ES-I3 (cell line): Measurements from ENCODE around the gene CMYA5.

ENCODE experiments used
- H3K36me3 ChIP-seq: 2 replicates; pipeline ENCODE4 v1.6.1; 2013; ENCODE audit warnings: mild to moderate bottlenecking, low read length, control low read depth, moderate library complexity; ENCODE audit not compliant: insufficient read depth
- H3K4me1 ChIP-seq: 2 replicates; pipeline ENCODE4 v1.6.1; 2013; ENCODE audit warnings: mild to moderate bottlenecking, control low read depth, low read length; ENCODE audit not compliant: insufficient read depth
- H3K9ac ChIP-seq: 2 replicates; pipeline ENCODE4 v1.6.1; 2013; ENCODE audit warnings: low read depth, mild to moderate bottlenecking, low read length, moderate library complexity
- H3K9me3 ChIP-seq: 2 replicates; pipeline ENCODE4 v1.6.1; 2013; ENCODE audit warnings: mild to moderate bottlenecking, low read length, moderate library complexity; ENCODE audit not compliant: control insufficient read depth, insufficient read depth

CMYA5 gene

GRCh38 chr5:79716839-79717238 lies 27.2 kb downstream of the CMYA5 start:
- Histone ChIP-seq H3K4me1 (no peaks in the 10 kb centered on the region), H3K36me3 (no peaks in the 10 kb centered on the region), H3K9me3 (peaks cover 12% of the 10 kb centered on the region; the same call in 1 of the 2 replicates), H3K9ac (no peak overlapping the region)

- H3K9ac ChIP-seq, result no peak overlapping the region
- H3K4me1 ChIP-seq, result no peaks in the 10 kb centered on the region
- peaks cover 17% of the 10 kb centered on the region; the same call in 1 of the 2 replicates for H3K9me3 ChIP-seq
- no peaks in the 10 kb centered on the region for H3K36me3 ChIP-seq
Observed at GRCh38 chr5:79720096-79720495, 30.5 kb downstream of the CMYA5 start.

- Histone ChIP-seq H3K36me3 (no peaks in the 10 kb centered on the region), H3K9me3 (no peaks in the 10 kb centered on the region), H3K9ac (no peak overlapping the region), H3K4me1 (no peaks in the 10 kb centered on the region)
Observed at GRCh38 chr5:79727451-79728355, 38.1 kb downstream of the CMYA5 start.

- no peaks in the 10 kb centered on the region for H3K4me1 ChIP-seq
- H3K9me3 ChIP-seq, result no peaks in the 10 kb centered on the region
- no peaks in the 10 kb centered on the region for H3K36me3 ChIP-seq
- no peak overlapping the region for H3K9ac ChIP-seq
Observed at GRCh38 chr5:79728396-79728795, 38.8 kb downstream of the CMYA5 start.

- Histone ChIP-seq H3K4me1 (no peaks in the 10 kb centered on the region), H3K9ac (no peak overlapping the region), H3K36me3 (no peaks in the 10 kb centered on the region), H3K9me3 (no peaks in the 10 kb centered on the region)
Observed at GRCh38 chr5:79729679-79730078, 40.0 kb downstream of the CMYA5 start.

- Histone ChIP-seq H3K36me3 (no peaks in the 10 kb centered on the region), H3K9ac (no peak overlapping the region), H3K4me1 (no peaks in the 10 kb centered on the region), H3K9me3 (no peaks in the 10 kb centered on the region)
Observed at GRCh38 chr5:79730564-79730963, 40.9 kb downstream of the CMYA5 start.

GRCh38 chr5:79731775-79732174 lies 42.1 kb downstream of the CMYA5 start:
- H3K9ac ChIP-seq, result no peak overlapping the region
- no peaks in the 10 kb centered on the region for H3K9me3 ChIP-seq
- no peaks in the 10 kb centered on the region for H3K4me1 ChIP-seq
- no peaks in the 10 kb centered on the region for H3K36me3 ChIP-seq

GRCh38 chr5:79736528-79737514 lies 47.2 kb downstream of the CMYA5 start:
- H3K4me1 ChIP-seq, result no peaks in the 10 kb centered on the region
- H3K9me3 ChIP-seq, result no peaks in the 10 kb centered on the region
- H3K36me3 ChIP-seq, result no peaks in the 10 kb centered on the region
- no peak overlapping the region for H3K9ac ChIP-seq

- Histone ChIP-seq H3K4me1 (peaks cover 4% of the 10 kb centered on the region; the same call in 1 of the 2 replicates), H3K9ac (no peak overlapping the region), H3K9me3 (no peaks in the 10 kb centered on the region; the same call in 1 of the 2 replicates), H3K36me3 (no peaks in the 10 kb centered on the region)
Observed at GRCh38 chr5:79738349-79738748, 48.7 kb downstream of the CMYA5 start.

GRCh38 chr5:79742549-79743136 lies 53.0 kb downstream of the CMYA5 start:
- Histone ChIP-seq H3K9ac (no peak overlapping the region), H3K4me1 (peaks cover 21% of the 10 kb centered on the region; the same call in 1 of the 2 replicates), H3K9me3 (no peaks in the 10 kb centered on the region; the same call in 1 of the 2 replicates), H3K36me3 (no peaks in the 10 kb centered on the region)

- Histone ChIP-seq H3K4me1 (peaks cover 21% of the 10 kb centered on the region; the same call in 1 of the 2 replicates), H3K9me3 (no peaks in the 10 kb centered on the region; the same call in 1 of the 2 replicates), H3K36me3 (no peaks in the 10 kb centered on the region), H3K9ac (no peak overlapping the region)
Observed at GRCh38 chr5:79743846-79744605, 54.4 kb downstream of the CMYA5 start.

- peaks cover 28% of the 10 kb centered on the region for H3K4me1 ChIP-seq
- no peaks in the 10 kb centered on the region for H3K36me3 ChIP-seq
- no peak overlapping the region for H3K9ac ChIP-seq
Observed at GRCh38 chr5:79745255-79745654, 55.6 kb downstream of the CMYA5 start.

GRCh38 chr5:79746642-79747569 lies 57.3 kb downstream of the CMYA5 start:
- peaks cover 44% of the 10 kb centered on the region for H3K4me1 ChIP-seq
- no peaks in the 10 kb centered on the region for H3K36me3 ChIP-seq
- no peak overlapping the region for H3K9ac ChIP-seq
- no peaks in the 10 kb centered on the region; the same call in 1 of the 2 replicates for H3K9me3 ChIP-seq

More at GRCh38 chr5:79745255-79745654, 55.6 kb downstream of the CMYA5 start:
- H3K9me3 ChIP-seq, result no peaks in the 10 kb centered on the region; the same call in 1 of the 2 replicates
